ENCODE data around the gene DENND2D.

The DENND2D gene

GRCh38 chr1:111214884-111215283, 14.4 kb upstream of the DENND2D start:
- peaks cover 34% of the 10 kb centered on the region; the same call in 1 of the 2 replicates for H3K9me3 ChIP-seq (ENCODE audit: insufficient read depth, low read length)
- H3K79me2 ChIP-seq (ENCODE audit: low read length) = no peaks in the 10 kb centered on the region
- H4K20me1 ChIP-seq (ENCODE audit: insufficient read depth, low read length) = no peaks in the 10 kb centered on the region
- H3K4me3 ChIP-seq (ENCODE audit: low read length) = no peak overlapping the region
- H3K4me1 ChIP-seq (ENCODE audit: low read length) = peaks cover 50% of the 10 kb centered on the region
- peak overlapping the region; percentile 48; the same call in 1 of the 2 replicates for H3K27ac ChIP-seq (ENCODE audit: low read length)
- TF ChIP-seq EZH2phosphoT487 (IDR thresholded peaks at IDR 0.05; ENCODE audit: low read depth) = no peak
- TF ChIP-seq, protein P1, sequence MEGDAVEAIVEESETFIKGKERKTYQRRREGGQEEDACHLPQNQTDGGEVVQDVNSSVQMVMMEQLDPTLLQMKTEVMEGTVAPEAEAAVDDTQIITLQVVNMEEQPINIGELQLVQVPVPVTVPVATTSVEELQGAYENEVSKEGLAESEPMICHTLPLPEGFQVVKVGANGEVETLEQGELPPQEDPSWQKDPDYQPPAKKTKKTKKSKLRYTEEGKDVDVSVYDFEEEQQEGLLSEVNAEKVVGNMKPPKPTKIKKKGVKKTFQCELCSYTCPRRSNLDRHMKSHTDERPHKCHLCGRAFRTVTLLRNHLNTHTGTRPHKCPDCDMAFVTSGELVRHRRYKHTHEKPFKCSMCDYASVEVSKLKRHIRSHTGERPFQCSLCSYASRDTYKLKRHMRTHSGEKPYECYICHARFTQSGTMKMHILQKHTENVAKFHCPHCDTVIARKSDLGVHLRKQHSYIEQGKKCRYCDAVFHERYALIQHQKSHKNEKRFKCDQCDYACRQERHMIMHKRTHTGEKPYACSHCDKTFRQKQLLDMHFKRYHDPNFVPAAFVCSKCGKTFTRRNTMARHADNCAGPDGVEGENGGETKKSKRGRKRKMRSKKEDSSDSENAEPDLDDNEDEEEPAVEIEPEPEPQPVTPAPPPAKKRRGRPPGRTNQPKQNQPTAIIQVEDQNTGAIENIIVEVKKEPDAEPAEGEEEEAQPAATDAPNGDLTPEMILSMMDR (IDR thresholded peaks at IDR 0.05; ENCODE audit: low read depth, low read length) = no peak
- H2AFZ ChIP-seq (ENCODE audit: low read depth, low read length) = no peak overlapping the region
- H3K9ac ChIP-seq (ENCODE audit: low read length) = no peak overlapping the region
- H3K36me3 ChIP-seq (replicated peaks; ENCODE audit: low read depth, low read length) = no peaks in the 10 kb centered on the region
- no peaks in the 10 kb centered on the region for H3K27me3 ChIP-seq (ENCODE audit: low read depth, low read length)
- H3K4me2 ChIP-seq (ENCODE audit: low read length) = no peak overlapping the region

- peaks cover 43% of the 10 kb centered on the region for H3K4me1 ChIP-seq (ENCODE audit: low read length)
- H3K27ac ChIP-seq (ENCODE audit: low read length) = peak overlapping the region; percentile 48
- peaks cover 30% of the 10 kb centered on the region; the same call in 1 of the 2 replicates for H3K9me3 ChIP-seq (ENCODE audit: insufficient read depth, low read length)
- no peaks in the 10 kb centered on the region for H3K27me3 ChIP-seq (ENCODE audit: low read depth, low read length)
- no peak overlapping the region for H2AFZ ChIP-seq (ENCODE audit: low read depth, low read length)
- H3K79me2 ChIP-seq (ENCODE audit: low read length) = no peaks in the 10 kb centered on the region
- H4K20me1 ChIP-seq (ENCODE audit: insufficient read depth, low read length) = no peaks in the 10 kb centered on the region
- H3K9ac ChIP-seq (ENCODE audit: low read length) = no peak overlapping the region
- H3K36me3 ChIP-seq (replicated peaks; ENCODE audit: low read depth, low read length) = no peaks in the 10 kb centered on the region
- H3K4me2 ChIP-seq (ENCODE audit: low read length) = no peak overlapping the region
- TF ChIP-seq, protein P1 (IDR thresholded peaks at IDR 0.05; ENCODE audit: low read depth, low read length) = no peak
- TF ChIP-seq EZH2phosphoT487 (IDR thresholded peaks at IDR 0.05; ENCODE audit: low read depth) = no peak
- no peak overlapping the region for H3K4me3 ChIP-seq (ENCODE audit: low read length)
These were observed 13.8 kb upstream of the DENND2D start for GRCh38 chr1:111214074-111214801.

DNA sequence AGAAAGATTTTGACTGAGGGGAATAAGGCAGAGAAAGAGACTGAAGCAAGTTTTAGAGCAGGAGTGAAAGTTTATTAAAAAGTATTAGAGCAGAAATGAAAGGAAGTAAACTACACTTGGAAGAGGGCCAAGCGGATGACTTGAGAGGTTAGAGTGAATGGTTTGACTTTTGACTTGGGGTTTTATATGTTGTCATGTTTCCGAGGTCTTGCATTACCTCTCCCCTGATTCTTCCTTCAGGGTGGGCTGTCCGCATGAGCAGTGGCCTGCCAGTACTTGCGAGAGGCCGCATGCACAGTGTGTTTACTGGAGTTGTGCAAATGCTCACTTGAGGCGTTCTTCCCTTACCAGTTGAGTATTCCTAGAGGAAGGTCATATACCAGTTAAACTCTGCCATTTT, 13.0 kb upstream of the DENND2D start:
- no peaks in the 10 kb centered on the region for H3K79me2 ChIP-seq (ENCODE audit: low read length)
- no peaks in the 10 kb centered on the region for H4K20me1 ChIP-seq (ENCODE audit: insufficient read depth, low read length)
- H2AFZ ChIP-seq (ENCODE audit: low read depth, low read length) = no peak overlapping the region
- H3K9me3 ChIP-seq (ENCODE audit: insufficient read depth, low read length) = peaks cover 27% of the 10 kb centered on the region; the same call in 1 of the 2 replicates
- H3K36me3 ChIP-seq (replicated peaks; ENCODE audit: low read depth, low read length) = no peaks in the 10 kb centered on the region
- H3K27ac ChIP-seq (ENCODE audit: low read length) = no peak overlapping the region
- no peaks in the 10 kb centered on the region for H3K27me3 ChIP-seq (ENCODE audit: low read depth, low read length)
- no peak overlapping the region for H3K4me3 ChIP-seq (ENCODE audit: low read length)
- no peak overlapping the region for H3K4me2 ChIP-seq (ENCODE audit: low read length)
- peaks cover 41% of the 10 kb centered on the region for H3K4me1 ChIP-seq (ENCODE audit: low read length)
- TF ChIP-seq EZH2phosphoT487 (IDR thresholded peaks at IDR 0.05; ENCODE audit: low read depth) = no peak
- TF ChIP-seq, protein P1 (IDR thresholded peaks at IDR 0.05; ENCODE audit: low read depth, low read length) = no peak
- H3K9ac ChIP-seq (ENCODE audit: low read length) = no peak overlapping the region

DNA sequence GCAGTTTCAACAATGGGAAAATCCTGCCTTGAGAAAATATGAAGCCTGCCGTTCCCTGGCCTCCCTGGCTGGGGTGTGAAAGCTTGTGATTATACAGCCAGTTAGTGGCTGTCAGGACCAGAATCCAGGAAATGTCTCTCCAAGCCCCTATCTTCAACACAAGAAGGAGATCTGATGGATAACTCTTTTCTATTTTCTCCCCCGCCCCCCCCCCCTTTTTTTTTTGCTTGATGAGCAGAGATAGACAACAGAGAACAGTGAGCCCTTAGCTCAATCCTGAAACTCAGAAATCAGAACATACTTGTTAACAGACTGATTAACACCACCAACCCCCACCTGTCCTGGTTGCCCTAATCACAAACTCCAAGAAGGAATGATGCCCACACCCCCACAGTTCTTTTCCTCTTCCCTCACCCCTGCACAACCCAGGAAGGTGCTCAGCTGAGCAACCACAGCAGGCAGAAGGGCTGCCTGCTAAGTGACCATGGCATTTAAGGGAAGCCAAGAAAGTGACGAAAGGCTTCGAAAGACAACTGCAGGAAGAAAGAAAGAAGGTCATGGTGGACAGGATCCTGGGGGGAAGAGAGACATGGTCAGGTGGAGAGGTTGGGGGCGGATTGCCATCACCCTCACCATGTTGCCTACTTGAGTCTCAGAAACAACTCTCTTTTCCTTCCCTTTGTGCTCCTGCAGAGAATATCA, 12.3 kb upstream of the DENND2D start:
- H3K4me1 ChIP-seq (ENCODE audit: low read length) = peaks cover 40% of the 10 kb centered on the region
- H3K9ac ChIP-seq (ENCODE audit: low read length) = no peak overlapping the region
- H3K36me3 ChIP-seq (replicated peaks; ENCODE audit: low read depth, low read length) = no peaks in the 10 kb centered on the region
- H3K4me3 ChIP-seq (ENCODE audit: low read length) = no peak overlapping the region
- H3K27ac ChIP-seq (ENCODE audit: low read length) = no peak overlapping the region
- no peaks in the 10 kb centered on the region for H4K20me1 ChIP-seq (ENCODE audit: insufficient read depth, low read length)
- peaks cover 24% of the 10 kb centered on the region; the same call in 1 of the 2 replicates for H3K9me3 ChIP-seq (ENCODE audit: insufficient read depth, low read length)
- no peak for TF ChIP-seq EZH2phosphoT487 (IDR thresholded peaks at IDR 0.05; ENCODE audit: low read depth)
- TF ChIP-seq, protein P1 (IDR thresholded peaks at IDR 0.05; ENCODE audit: low read depth, low read length) = no peak
- no peak overlapping the region for H2AFZ ChIP-seq (ENCODE audit: low read depth, low read length)
- no peaks in the 10 kb centered on the region for H3K27me3 ChIP-seq (ENCODE audit: low read depth, low read length)
- no peak overlapping the region for H3K4me2 ChIP-seq (ENCODE audit: low read length)
- no peaks in the 10 kb centered on the region for H3K79me2 ChIP-seq (ENCODE audit: low read length)

All from OCI-LY3 (cell line).